A673 (cell line): ENCODE measurements around the gene TMEM183A.

ENCODE experiments used
- CTCF ChIP-seq: fragments of 300-800, 200-600 bp; sonication (generic); conservative IDR thresholded peaks from 2 replicates; pipeline ENCODE4 v1.5.1; 2017; ENCODE audit warnings: low read depth, mild to moderate bottlenecking, antibody characterized with exemption, low read length, moderate library complexity, mixed read lengths
- EZH2 ChIP-seq: fragments of 200-600 bp; sonication (generic); IDR thresholded peaks from 2 replicates; pipeline ENCODE4 v1.6.1; 2017; ENCODE audit warnings: borderline replicate concordance, low read depth, mild to moderate bottlenecking, mixed read lengths, antibody characterized with exemption, low read length; ENCODE audit not compliant: poor library complexity, severe bottlenecking

DNA sequence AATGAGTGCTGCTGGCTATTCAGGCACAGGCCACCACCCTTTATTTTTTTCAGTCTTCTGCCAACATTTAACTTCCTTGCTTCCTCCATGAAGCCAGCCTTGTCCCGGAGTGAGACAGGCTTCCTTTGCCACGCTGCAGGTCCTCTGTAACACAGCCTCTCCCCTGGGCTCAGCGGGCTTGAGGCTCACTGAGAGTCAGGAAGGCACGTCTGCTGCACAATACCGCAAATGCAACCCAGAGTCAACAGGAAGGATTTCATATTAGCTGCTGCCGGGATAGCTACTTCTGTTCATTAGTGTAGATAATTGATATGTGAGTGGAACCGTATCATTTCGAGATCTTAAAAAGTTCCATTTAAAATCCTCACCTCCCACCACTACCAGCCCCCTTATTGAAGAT is 56.1 kb downstream of the TMEM183A start:
- no peak for TF ChIP-seq CTCF
- TF ChIP-seq EZH2, result no peak
